ENCODE data around the gene EHF. TPM values are rescaled to one million over a fixed set of nuclear protein-coding genes. Genes with fewer than 3 reads are reported as not detected.
A peak's percentile ranks its signal among the peaks of the same experiment; 100 is the strongest.

The EHF gene
- total and polyA plus RNA-seq, 2 of the 13 experiments (the other 11 are each of a cell fraction or from before 2014, with no cell fraction given), result 0.04 to 0.46 TPM

- TF ChIP-seq ATF4 (CRISPR knock-in tag; IDR thresholded peaks at IDR 0.05) (peak in 1 of 2 experiments; percentile 61; a peak in 2 of 4 replicates), SAFB2 (CRISPR knock-in tag; IDR thresholded peaks at IDR 0.05; ENCODE audit: borderline replicate concordance, low read depth) (no peak), ZNF24 (IDR thresholded peaks at IDR 0.05) (no peak), ZBTB43 (CRISPR knock-in tag; conservative IDR thresholded peaks at IDR 0.05) (peak; percentile 45), EHMT2 (IDR thresholded peaks at IDR 0.05; ENCODE audit: borderline replicate concordance, low read depth, low read length) (peak; percentile 81), ZNF543 (CRISPR knock-in tag; IDR thresholded peaks at IDR 0.05) (no peak), CREM (IDR thresholded peaks at IDR 0.05) (peak; percentile 18; the same call in 1 of the 2 replicates), CREM (CRISPR knock-in tag; IDR thresholded peaks at IDR 0.05) (no peak), ADNP (CRISPR knock-in tag; IDR thresholded peaks at IDR 0.05) (peak; percentile 91), ZNF496 (CRISPR knock-in tag; IDR thresholded peaks at IDR 0.05; ENCODE audit: insufficient replicate concordance) (no peak), TCF7 (IDR thresholded peaks at IDR 0.05; ENCODE audit: low read depth) (peak; percentile 31), ZNF883 (CRISPR knock-in tag; IDR thresholded peaks at IDR 0.05; ENCODE audit: not compliant biosample characterization) (no peak), SRF (IDR thresholded peaks at IDR 0.05; ENCODE audit: low read depth, low read length) (peak; percentile 97), ATF7 (IDR thresholded peaks at IDR 0.05) (no peak), ATF7 (CRISPR knock-in tag; IDR thresholded peaks at IDR 0.05) (no peak), ZNF800 (CRISPR knock-in tag; IDR thresholded peaks at IDR 0.05) (no peak), MYNN (CRISPR knock-in tag; IDR thresholded peaks at IDR 0.05; ENCODE audit: low read depth) (0 out of 2 replicates have a peak, but pooled peaks have one; percentile 64), NCOR1 (IDR thresholded peaks at IDR 0.05; ENCODE audit: borderline replicate concordance, low read length) (peak; percentile 60; the same call in 1 of the 2 replicates), ZNF691 (CRISPR knock-in tag; IDR thresholded peaks at IDR 0.05; ENCODE audit: borderline replicate concordance, low read depth) (no peak), ATF6 (CRISPR knock-in tag; conservative IDR thresholded peaks at IDR 0.05) (no peak), MZF1 (CRISPR knock-in tag; IDR thresholded peaks at IDR 0.05; ENCODE audit: borderline replicate concordance) (no peak), GPBP1L1 (CRISPR knock-in tag; IDR thresholded peaks at IDR 0.05) (no peak)
Observed at GRCh38 chr11:34656062-34656720, 35.3 kb downstream of the EHF start (continued).

Measured in HepG2 (cell line).